H9 (cell line): ENCODE measurements around the gene CCNL1. TPM values are rescaled to one million over a fixed set of nuclear protein-coding genes. Genes with fewer than 3 reads are reported as not detected.

Experiments
- DNase-seq: peaks from one replicate; pipeline ENCODE4 v3.0.0-alpha.2; 2017
- H2AFZ ChIP-seq: one replicate; pipeline ENCODE4 v1.6.1; 2013; ENCODE audit warnings: mild to moderate bottlenecking, low read length, control low read depth, moderate library complexity
- H2AK5ac ChIP-seq: 2 replicates; pipeline ENCODE4 v1.6.1; 2013; ENCODE audit warnings: low read length, control low read depth, mixed read lengths; ENCODE audit not compliant: insufficient read length
- H2BK120ac ChIP-seq: one replicate; pipeline ENCODE4 v1.6.1; 2013; ENCODE audit warnings: low read depth, mild to moderate bottlenecking, low read length, control low read depth, inconsistent platforms; ENCODE audit not compliant: poor library complexity, severe bottlenecking
- H2BK12ac ChIP-seq: 2 replicates; pipeline ENCODE4 v1.6.1; 2013; ENCODE audit warnings: low read length, control low read depth, mixed read lengths, low read depth; ENCODE audit not compliant: insufficient read length
- H2BK15ac ChIP-seq: 2 replicates; pipeline ENCODE4 v1.6.1; 2013; ENCODE audit warnings: low read depth, low read length, control low read depth
- H2BK20ac ChIP-seq: one replicate; pipeline ENCODE4 v1.6.1; 2013; ENCODE audit warnings: low read depth, mild to moderate bottlenecking, low read length, control low read depth, inconsistent platforms; ENCODE audit not compliant: poor library complexity, severe bottlenecking
- H2BK5ac ChIP-seq: 2 replicates; pipeline ENCODE4 v1.6.1; 2013; ENCODE audit warnings: low read length, control low read depth, mixed read lengths; ENCODE audit not compliant: insufficient read length
- H3K14ac ChIP-seq: 2 replicates; pipeline ENCODE4 v1.6.1; 2013; ENCODE audit warnings: low read length, control low read depth; ENCODE audit not compliant: insufficient read depth
- H3K18ac ChIP-seq: 2 replicates; pipeline ENCODE4 v1.6.1; 2013; ENCODE audit warnings: low read depth, mild to moderate bottlenecking, mixed read lengths, low read length, control low read depth; ENCODE audit not compliant: insufficient read length
- H3K23ac ChIP-seq: 2 replicates; pipeline ENCODE4 v1.6.1; 2013; ENCODE audit warnings: low read length, control low read depth, mixed read lengths, low read depth; ENCODE audit not compliant: insufficient read length
- H3K23me2 ChIP-seq: 2 replicates; pipeline ENCODE4 v1.6.1; 2013; ENCODE audit warnings: low read depth, mild to moderate bottlenecking, mixed read lengths, low read length, control low read depth; ENCODE audit not compliant: insufficient read length, poor library complexity, severe bottlenecking
- H3K27ac ChIP-seq: 2 replicates; pipeline ENCODE4 v1.5.1; 2013; ENCODE audit warnings: low read length, control low read depth, mixed read lengths, low read depth; ENCODE audit not compliant: insufficient read length
- H3K27me3 ChIP-seq: 2 replicates; pipeline ENCODE4 v1.6.1; 2013; ENCODE audit warnings: low read length, control low read depth, inconsistent platforms; ENCODE audit not compliant: insufficient read depth
- H3K4ac ChIP-seq: 2 replicates; pipeline ENCODE4 v1.6.1; 2013; ENCODE audit warnings: low read depth, mild to moderate bottlenecking, control low read depth, inconsistent platforms, low read length, moderate library complexity
- H3K4me1 ChIP-seq: 2 replicates; pipeline ENCODE4 v1.6.1; 2013; ENCODE audit warnings: low read length, control low read depth, inconsistent platforms; ENCODE audit not compliant: insufficient read depth
- H3K4me2 ChIP-seq: 2 replicates; pipeline ENCODE4 v1.6.1; 2013; ENCODE audit warnings: low read length, control low read depth, mixed read lengths; ENCODE audit not compliant: insufficient read length, insufficient read depth
- H3K56ac ChIP-seq: 2 replicates; pipeline ENCODE4 v1.6.1; 2013; ENCODE audit warnings: low read depth, mild to moderate bottlenecking, mixed read lengths, low read length, control low read depth; ENCODE audit not compliant: insufficient read length
- H3K79me1 ChIP-seq: 2 replicates; pipeline ENCODE4 v1.6.1; 2013; ENCODE audit warnings: low read depth, mild to moderate bottlenecking, moderate library complexity, low read length, control low read depth, inconsistent platforms; ENCODE audit not compliant: insufficient read depth, poor library complexity, severe bottlenecking
- H3K79me2 ChIP-seq: 2 replicates; pipeline ENCODE4 v1.6.1; 2013; ENCODE audit warnings: low read length, control low read depth, inconsistent platforms; ENCODE audit not compliant: insufficient read depth
- H3K9ac ChIP-seq: 2 replicates; pipeline ENCODE4 v1.6.1; 2013; ENCODE audit warnings: low read length, control low read depth, mixed read lengths; ENCODE audit not compliant: insufficient read length; ENCODE audit errors: extremely low read depth
- H3K9me3 ChIP-seq: one replicate; pipeline ENCODE4 v1.6.1; 2013; ENCODE audit warnings: low read depth, low read length, inconsistent platforms; ENCODE audit not compliant: control insufficient read depth
- H3T11ph ChIP-seq: one replicate; pipeline ENCODE4 v1.6.1; 2013; ENCODE audit warnings: mild to moderate bottlenecking, low read length, control low read depth, inconsistent platforms
- H4K20me1 ChIP-seq: one replicate; pipeline ENCODE4 v1.6.1; 2013; ENCODE audit not compliant: control insufficient read depth, insufficient read length, insufficient read depth
- H4K5ac ChIP-seq: 2 replicates; pipeline ENCODE4 v1.6.1; 2013; ENCODE audit warnings: low read depth, mild to moderate bottlenecking, mixed read lengths, low read length, control low read depth; ENCODE audit not compliant: insufficient read length
- H4K8ac ChIP-seq: replicated peaks from 2 replicates; pipeline ENCODE4 v1.6.1; 2013; ENCODE audit warnings: low read length, control low read depth, mixed read lengths, low read depth; ENCODE audit not compliant: insufficient read length
- H4K91ac ChIP-seq: 2 replicates; pipeline ENCODE4 v1.6.1; 2013; ENCODE audit warnings: low read depth, mild to moderate bottlenecking, moderate library complexity, mixed read lengths, low read length, control low read depth; ENCODE audit not compliant: insufficient read length
- H3K27ac Mint-ChIP-seq, 3 experiments: 2 replicates in 2 of 3; 3 replicates in 1 of 3; pipeline ENCODE4 v1.8.0; 2020 to 2021; ENCODE audit warnings: mixed read lengths in 3 of 3, mild to moderate bottlenecking in 1 of 3, moderate library complexity in 1 of 3
- H3K27me3 Mint-ChIP-seq: 2 replicates; pipeline ENCODE4 v1.8.0; 2021; ENCODE audit warnings: low read depth, mild to moderate bottlenecking, moderate library complexity, mixed read lengths
- H3K36me3 Mint-ChIP-seq, 3 experiments: 2 replicates in 2 of 3; 3 replicates in 1 of 3; pipeline ENCODE4 v1.8.0; 2020 to 2021; ENCODE audit warnings: low read depth in 3 of 3, mixed read lengths in 3 of 3; ENCODE audit not compliant: insufficient read depth in 1 of 3
- H3K4me1 Mint-ChIP-seq, 2 experiments: 2 replicates each; pipeline ENCODE4 v1.8.0; 2020; ENCODE audit warnings: mixed read lengths in 2 of 2
- H3K4me3 Mint-ChIP-seq, 2 experiments: 2 replicates in 1 of 2; 3 replicates in 1 of 2; pipeline ENCODE4 v1.8.0; 2020 to 2021; ENCODE audit warnings: mild to moderate bottlenecking in 2 of 2, mixed read lengths in 2 of 2, moderate library complexity in 1 of 2
- H3K9me3 Mint-ChIP-seq, 2 experiments: 2 replicates in 1 of 2; 3 replicates in 1 of 2; pipeline ENCODE4 v1.8.0; 2020; ENCODE audit warnings: mild to moderate bottlenecking in 2 of 2, mixed read lengths in 2 of 2, moderate library complexity in 1 of 2
- WGBS: extraction: QIAGEN DNeasy Blood & Tissue Kit; methylation state at CpG from one replicate; pipeline ENCODE4 v1.1.7; 2013; ENCODE audit warnings: missing lambda C conversion rate, low lambda C conversion rate, mixed read lengths; ENCODE audit not compliant: insufficient read length; ENCODE audit errors: extremely low coverage; 5-methylcytosine and 5-hydroxymethylcytosine counted together
- total RNA-seq: library from RNA; stranded (reverse); gene quantifications from 2 replicates; pipeline ENCODE4 v1.2.1, GENCODE V29; 2021
- TF ChIP-seq, protein P1 (sequence below): fragments of 200-600 bp; sonication (generic); conservative IDR thresholded peaks from 3 replicates; pipeline ENCODE4 v1.8.0; 2021; ENCODE audit warnings: antibody characterized with exemption, mild to moderate bottlenecking

The CCNL1 gene
- total RNA-seq, 1 experiment from 2014 or later: 103 TPM

DNA sequence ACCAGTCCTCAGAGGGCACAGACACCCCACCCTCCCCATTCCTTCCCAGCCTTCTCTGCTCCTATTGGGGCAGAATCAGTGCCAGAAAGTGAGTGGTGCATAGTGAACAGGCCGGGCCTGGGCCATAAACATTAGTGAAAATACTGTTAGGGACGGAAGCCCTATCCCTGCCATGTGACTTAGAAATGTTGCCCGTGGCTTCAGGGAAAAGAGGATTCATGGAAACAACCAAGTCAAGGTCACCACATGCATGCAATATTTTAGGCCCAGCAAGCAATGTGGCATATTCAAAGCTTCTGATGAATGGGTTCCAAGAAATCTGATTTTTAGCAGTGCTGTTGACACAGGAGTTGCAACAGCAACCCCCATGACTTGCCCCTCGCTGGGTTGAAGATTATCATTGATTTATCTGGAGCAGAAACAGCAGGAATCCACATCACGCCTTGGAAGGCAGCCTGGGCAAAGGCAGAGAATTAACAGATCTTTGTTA lies 52.3 kb downstream of the CCNL1 start:
- no peaks in the 10 kb centered on the region for H3K27me3 ChIP-seq
- no peak overlapping the region for H3K27ac ChIP-seq
- no peak overlapping the region for H2BK120ac ChIP-seq
- H4K8ac ChIP-seq: no peak overlapping the region
- H2AK5ac ChIP-seq: no peak overlapping the region
- H3K79me1 ChIP-seq: no peaks in the 10 kb centered on the region
- H3K27me3 Mint-ChIP-seq: no peaks in the 10 kb centered on the region
- no peak overlapping the region for H3K4ac ChIP-seq
- H3K9ac ChIP-seq: no peak overlapping the region
- H4K5ac ChIP-seq: no peak overlapping the region
- H3K4me1 ChIP-seq: peaks cover 5% of the 10 kb centered on the region
- DNase-seq: no peak
- no peak overlapping the region for H3K4me3 Mint-ChIP-seq
- H3K79me2 ChIP-seq: no peaks in the 10 kb centered on the region
- H4K20me1 ChIP-seq: no peaks in the 10 kb centered on the region
- no CpG with 5 or more reads among the region's 5 CpGs for WGBS
- no peak overlapping the region for H3K56ac ChIP-seq
- no peak overlapping the region for H4K91ac ChIP-seq
- H3K18ac ChIP-seq: no peak overlapping the region
- H3K23ac ChIP-seq: no peak overlapping the region
- H3K14ac ChIP-seq: no peak overlapping the region
- 0 out of 5 replicates have a peak, but pooled peaks cover 0 to 1% of the 10 kb centered on the region in 2 experiments for H3K9me3 Mint-ChIP-seq
- no peak overlapping the region for H2BK15ac ChIP-seq
- no peak overlapping the region for H2BK12ac ChIP-seq
- no peak overlapping the region for H3K4me2 ChIP-seq
- H2BK5ac ChIP-seq: no peak overlapping the region
- H3K27ac Mint-ChIP-seq: no peak overlapping the region
- H3K36me3 Mint-ChIP-seq: no peaks in the 10 kb centered on the region
- H3T11ph ChIP-seq: no peak overlapping the region
- H2AFZ ChIP-seq: no peak overlapping the region
- H2BK20ac ChIP-seq: no peak overlapping the region
- TF ChIP-seq, protein P1, sequence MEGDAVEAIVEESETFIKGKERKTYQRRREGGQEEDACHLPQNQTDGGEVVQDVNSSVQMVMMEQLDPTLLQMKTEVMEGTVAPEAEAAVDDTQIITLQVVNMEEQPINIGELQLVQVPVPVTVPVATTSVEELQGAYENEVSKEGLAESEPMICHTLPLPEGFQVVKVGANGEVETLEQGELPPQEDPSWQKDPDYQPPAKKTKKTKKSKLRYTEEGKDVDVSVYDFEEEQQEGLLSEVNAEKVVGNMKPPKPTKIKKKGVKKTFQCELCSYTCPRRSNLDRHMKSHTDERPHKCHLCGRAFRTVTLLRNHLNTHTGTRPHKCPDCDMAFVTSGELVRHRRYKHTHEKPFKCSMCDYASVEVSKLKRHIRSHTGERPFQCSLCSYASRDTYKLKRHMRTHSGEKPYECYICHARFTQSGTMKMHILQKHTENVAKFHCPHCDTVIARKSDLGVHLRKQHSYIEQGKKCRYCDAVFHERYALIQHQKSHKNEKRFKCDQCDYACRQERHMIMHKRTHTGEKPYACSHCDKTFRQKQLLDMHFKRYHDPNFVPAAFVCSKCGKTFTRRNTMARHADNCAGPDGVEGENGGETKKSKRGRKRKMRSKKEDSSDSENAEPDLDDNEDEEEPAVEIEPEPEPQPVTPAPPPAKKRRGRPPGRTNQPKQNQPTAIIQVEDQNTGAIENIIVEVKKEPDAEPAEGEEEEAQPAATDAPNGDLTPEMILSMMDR: no peak
- no peaks in the 10 kb centered on the region for H3K9me3 ChIP-seq
- H3K23me2 ChIP-seq: no peaks in the 10 kb centered on the region
- H3K4me1 Mint-ChIP-seq: peaks cover 21 to 45% of the 10 kb centered on the region in 2 experiments
